ENCODE results near the gene FAM118A.
A peak's percentile ranks its signal among the peaks of the same experiment; 100 is the strongest.
"Not testable (repeated sequence)": the region's sequence is repeated elsewhere in the genome, so short reads cannot be mapped to it uniquely, and the experiment has no call there.

Gene FAM118A

DNA sequence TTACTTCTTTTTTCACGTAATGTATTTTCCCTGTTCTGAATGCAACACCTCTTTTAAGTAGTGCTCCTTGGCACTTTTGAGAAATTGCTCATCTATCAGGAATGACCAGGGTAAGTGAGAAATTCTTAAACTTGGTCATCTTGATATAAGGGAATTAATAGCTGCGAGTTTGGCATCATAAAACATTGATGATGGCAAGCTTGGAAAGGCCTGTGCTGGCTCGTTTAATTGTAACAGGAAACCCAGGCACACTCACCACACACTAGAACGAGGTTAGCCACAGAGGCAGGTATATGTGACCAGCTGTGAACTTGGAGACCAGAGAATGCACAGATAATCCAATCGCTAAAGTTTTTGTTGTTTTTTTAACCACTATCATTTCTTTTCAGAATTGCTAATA is 24.3 kb downstream of the FAM118A start:
- no peak for DNase-seq

DNA sequence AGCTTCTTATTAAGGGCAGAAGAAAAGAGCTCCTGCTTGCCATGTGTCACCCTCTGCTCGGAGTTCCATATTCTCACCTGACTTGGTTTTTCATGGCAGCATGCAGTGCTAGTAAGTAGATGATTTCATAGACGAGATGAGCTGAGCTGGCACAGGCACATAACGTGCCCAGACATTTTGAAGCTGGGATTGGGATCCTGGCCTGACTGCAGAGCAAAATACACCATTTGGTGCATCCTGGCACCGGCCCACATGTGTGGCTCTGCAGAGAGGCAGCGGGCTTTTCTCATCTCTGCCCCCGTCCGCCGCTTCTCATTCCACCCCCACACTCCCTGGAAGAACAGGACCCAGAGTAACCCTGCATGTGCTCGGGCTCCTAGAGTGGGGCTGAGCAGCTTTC is 24.8 kb downstream of the FAM118A start:
- no peak for DNase-seq

DNA sequence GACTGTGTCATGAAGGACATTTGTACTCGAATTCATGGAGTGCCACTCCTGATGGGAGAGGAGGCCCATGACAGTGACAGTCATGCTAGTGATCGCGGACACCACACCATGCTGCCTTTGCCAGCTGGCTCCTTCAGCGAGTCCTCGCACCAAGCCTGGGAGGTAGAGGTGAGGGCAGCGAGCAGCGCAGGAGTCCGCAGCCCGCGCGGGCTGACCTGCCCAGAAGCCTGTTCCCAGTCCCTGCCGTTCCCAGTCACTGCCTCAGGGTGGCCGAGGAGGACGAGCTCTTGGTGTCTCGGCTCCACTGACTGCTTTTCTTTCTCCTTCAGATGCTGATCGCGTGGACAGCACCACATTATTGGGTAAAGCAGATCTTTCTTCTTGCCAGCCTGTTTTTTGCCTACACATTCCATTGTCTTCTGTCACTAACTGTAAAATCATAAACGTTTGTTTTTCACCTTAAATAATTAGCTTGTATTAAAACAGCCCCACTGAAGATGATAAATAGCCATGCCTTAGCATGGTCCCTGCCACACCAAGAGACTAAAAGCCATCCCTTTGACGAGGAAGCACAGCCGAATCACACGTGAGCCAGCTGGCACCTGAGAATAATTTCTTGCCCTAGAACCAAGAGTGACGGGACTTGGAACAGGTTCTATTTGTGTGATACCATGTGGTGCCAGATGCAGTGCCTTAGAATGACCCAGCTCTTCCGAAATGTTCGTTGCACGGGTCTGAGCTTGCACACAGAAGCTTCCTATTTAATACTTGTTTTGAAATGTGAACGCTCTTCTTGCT is 25.5 kb downstream of the FAM118A start:
- peak; percentile 13 for DNase-seq

DNA sequence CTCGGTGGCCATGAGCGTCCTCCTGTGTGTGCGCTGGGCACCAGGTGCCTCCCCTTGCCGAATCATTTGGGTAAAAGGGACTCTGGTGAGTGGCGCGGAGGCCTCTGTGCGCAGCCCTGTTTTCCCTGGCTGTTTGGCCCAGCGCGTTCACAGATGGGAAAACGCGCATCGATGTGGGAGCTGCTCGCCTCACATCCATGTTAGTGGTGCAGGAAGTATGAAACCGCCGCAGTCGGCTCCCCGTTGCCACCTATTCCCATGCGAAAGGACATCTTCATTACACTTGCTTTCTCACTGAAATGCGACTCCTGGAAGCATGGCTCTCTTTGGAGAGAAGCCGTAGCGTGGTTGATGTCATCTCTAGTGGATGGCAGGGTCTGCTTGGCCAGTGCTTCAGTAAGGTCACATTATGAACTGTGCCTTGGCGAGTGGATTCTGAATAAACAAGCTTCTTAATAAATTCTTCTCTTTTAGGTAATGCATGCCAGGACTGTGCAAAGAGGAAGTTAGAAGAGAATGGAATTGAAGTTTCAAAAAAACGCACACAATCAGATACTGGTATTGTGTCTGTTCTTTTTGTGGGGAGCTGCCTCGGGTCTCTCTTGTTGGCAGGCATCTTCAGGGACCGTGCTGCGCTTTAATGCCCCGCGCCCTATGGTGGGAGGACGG is 26.3 kb downstream of the FAM118A start:
- no peak for DNase-seq

DNA sequence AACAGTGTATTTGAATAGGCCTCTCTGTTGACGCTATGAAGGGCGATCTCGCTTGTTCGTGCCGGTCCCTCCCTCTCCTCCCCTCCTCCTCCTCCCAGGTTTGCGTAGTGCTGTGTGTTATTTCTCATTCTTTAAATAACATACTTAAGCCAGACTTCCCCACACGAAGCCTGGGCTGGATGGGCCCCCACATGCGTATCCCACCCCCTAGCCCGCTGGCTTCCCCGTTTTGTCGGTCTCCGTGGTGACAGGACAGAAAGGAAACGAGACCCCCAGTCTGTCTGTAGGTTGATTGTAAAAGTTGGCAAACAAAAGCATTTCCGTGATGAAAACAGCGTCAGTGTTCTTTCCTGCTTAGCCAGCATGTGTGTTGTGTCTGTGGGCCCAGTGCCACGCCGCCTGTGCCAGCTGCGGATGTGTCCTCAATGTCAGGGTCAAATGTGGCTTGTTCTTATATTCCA is 27.3 kb downstream of the FAM118A start:
- peak; percentile 52 for DNase-seq

DNA sequence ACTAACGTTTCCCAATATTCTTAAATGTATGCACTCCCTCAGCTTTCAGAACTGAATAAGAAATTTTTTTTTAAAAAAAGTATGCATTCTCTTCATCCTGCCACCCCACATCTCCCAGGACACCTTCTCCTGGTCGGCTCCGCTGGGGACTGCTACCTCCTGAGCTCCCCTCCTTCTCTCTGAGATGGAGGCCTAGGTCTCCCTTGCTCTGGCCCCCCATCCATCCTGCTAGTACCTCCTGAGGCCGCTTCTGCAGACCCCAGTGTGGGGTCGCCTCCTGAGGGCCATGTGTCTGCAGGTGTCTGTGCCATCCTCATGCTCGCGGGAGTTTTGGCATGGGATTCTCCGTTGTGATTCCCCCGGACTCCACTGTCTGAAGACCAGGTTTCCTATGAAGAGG is 27.8 kb downstream of the FAM118A start:
- DNase-seq = no peak

DNA sequence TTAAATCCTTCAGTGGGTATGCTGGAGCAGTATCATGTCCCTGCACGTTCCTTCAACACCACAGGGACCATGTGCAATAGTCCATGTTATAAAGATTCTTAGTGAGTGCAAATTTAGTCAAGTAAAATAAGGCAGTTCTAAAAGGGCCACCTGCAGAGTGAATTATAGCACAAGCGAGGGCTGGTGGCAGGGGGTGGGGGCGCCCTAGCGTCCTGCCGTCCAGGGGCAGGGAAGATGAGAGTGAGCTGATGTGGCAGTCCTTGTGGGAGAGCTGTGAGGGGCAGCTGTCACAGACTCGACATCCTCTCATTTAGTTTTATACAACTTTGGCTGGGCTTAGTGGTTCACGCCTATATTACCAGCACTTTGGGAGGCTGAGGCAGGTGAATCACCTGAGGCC is 29.1 kb downstream of the FAM118A start:
- DNase-seq = no peak

DNA sequence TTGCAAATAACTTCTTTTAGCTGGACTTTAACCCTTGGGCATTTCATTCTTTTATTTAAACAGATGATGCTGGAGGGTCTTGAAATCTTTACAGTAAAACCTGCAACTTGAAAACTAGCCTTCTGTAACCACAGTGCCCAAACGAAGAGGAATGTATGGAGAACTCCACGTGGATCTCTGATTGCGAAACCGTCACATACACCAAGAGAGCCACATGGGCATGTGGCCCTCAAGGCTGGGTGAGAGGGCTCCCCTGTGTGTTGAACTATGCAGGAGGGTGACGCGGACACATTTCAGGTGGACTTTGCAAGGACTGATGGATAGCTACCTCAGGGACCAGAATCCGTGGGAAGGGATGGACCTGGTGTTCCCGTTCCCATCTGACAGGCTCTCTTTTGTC is 30.6 kb downstream of the FAM118A start:
- DNase-seq = no peak

DNA sequence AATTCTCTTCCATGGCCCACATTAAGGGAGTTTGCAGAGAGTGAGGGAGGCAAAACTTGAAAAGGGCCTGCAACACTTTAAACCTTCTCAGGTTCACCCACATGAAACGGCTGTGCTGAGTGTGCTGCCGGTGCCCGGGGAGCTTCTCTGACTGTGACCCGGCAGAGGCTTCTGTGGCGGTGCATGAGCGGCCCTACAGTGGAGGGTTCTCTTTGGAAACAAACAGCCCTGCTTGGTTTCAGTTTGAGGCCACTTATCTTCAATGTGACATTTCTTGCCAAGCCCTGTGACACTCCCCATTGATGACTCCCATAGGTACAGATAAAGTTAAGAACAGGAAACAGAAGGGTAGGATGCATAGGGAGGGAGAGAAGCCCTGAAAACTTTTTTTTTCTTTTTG is 31.8 kb downstream of the FAM118A start:
- DNase-seq = no peak

DNA sequence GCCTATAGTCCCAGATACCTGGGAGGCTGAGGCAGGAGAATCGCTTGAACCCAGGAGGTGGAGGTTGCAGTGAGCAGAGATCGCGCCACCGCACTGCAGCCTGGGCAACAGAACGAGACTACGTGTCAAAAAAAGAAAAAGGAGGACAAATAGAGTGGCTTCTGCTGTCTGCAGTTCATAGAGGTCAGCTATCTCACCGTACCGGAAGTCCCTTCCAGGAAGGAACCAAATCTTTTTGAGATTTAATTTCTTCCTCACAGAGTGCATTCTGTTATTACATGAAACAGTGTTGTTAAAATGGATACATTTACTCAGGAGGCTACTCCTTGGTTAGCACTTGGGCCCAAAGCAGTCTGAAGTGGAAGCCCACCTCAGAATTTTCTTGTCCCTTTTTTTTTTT is 33.4 kb downstream of the FAM118A start:
- DNase-seq = no peak

DNA sequence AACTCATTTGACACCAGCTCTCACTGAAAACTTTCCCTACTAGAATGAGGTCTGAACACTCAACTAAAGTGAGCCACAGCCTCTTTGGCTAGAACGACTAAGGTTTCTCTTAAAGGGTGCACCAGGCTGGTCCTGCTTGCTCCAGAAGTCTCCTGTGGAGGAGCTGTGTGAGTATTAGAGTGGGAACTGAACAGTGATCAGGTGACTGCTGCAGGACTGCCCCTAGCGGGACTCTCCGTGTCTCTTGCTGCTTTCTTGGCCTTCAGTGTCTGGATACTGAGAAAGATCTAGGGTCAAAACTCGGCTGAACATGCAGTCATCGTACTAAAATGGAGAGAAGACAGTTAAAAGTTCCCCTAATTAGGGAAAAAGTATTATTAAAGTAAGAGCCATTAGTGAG is 34.6 kb downstream of the FAM118A start:
- no peak for DNase-seq

DNA sequence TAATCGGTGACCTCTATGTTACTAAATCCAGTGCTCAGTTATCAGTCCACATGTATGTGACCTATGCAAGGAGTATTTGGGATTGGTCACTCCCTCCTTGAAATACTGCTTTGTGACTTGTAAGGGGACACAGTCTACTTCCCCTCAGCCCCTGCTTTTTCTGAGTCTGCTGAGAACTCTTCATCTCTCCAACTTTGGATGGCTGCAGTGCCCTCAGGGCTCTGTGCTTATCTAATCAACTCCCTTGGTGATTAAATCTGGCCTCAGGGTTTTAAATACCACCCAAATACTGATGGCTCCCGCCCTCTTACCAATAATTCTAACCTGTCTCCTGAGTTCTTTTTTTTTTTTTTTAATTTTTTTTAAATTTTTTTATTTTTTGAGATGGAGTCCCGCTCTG is 40.2 kb downstream of the FAM118A start:
- no peak for DNase-seq

DNA sequence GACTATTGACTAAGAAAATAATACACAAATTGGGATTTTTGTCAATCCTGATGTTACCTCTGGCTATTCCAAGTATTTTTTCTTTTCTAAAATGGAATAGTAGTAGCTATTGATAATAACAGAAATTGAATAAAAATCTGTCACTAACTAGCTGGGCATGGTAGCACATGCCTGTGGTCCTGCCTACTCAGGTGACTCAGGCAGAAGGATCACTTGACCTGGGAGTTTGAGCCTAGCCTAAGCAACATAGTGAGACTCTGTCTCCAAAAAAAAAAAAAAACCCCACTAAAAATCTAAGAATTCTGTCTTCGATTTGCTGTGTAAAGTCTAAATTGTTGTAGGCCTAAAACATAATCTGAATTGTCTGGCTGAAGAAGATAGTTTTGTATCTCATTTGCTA is 42.2 kb downstream of the FAM118A start:
- DNase-seq = no peak

DNA sequence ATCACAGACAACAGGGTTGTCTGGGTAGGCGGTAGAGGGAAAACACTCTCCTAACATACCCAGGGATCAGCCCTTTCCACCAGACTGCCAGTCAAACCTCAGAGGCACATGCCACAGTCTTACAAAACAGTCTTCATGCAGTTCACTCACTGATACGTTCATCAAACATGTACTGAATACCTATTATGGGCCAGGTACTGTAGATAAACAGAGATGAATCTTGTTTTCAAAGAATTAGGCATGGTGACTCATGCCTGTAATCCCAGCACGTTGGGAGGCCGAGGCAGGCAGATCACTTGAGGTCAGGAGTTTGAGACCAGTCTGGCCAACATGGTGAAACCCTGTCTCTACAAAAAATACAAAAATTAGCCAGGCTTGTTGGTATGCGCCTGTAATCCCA is 43.0 kb downstream of the FAM118A start:
- DNase-seq = not testable (repeated sequence)

DNA sequence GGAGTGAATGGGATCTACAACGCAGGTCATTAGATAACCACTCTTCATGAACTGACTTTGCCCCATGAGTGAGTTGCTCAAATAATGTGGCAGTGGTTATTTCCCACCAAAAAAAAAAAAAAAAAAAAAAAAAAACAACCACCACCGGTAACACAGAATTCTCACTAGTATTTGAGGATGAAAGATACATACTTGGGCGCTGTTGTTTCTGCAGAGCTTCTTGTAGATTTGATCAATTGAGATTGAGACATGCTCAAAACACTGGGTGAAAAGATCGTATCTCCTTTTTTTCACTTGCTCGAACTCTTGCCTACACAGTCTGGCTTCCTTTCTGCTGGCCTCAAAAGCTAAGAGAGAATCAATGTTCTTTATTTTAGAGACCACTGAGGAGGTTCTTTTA is 44.1 kb downstream of the FAM118A start:
- no peak for DNase-seq

DNA sequence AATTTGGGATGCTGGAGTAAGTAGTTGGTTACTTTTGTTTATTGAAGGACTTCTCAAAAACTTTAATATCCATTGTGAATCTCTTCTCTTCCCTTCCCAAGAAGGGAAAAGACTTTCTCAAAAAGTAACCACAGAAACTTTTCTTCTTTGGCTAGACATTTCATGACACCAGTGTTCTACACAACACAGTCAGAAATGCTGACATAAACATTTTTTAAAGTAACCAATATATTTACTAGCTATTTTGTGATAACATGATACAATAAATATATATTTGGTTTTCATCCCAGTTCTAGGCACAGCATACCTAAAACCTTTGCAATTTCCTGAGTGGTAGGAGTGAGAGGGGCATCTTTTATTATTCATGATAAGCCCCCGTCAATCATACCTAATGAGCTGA is 47.8 kb downstream of the FAM118A start:
- DNase-seq = no peak

DNA sequence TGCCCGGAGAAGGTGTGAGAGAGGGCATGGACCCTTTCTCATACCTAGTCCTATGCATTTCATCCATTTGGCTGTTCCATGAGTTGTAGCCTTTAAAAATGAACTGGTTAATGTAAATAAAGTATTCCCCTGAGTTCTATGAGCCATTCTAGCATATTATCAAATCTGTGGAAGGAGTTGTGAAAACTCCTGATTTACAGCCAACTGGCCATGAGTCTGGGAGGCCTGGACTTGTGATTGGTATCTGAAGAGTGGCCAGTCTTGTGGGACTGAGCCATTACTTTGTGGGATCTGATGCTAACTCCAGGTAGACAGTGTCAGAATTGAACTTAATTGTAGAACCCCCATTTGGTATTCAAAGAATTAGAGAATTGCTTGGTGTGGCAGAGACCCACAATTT is 48.4 kb downstream of the FAM118A start:
- DNase-seq = no peak

DNA sequence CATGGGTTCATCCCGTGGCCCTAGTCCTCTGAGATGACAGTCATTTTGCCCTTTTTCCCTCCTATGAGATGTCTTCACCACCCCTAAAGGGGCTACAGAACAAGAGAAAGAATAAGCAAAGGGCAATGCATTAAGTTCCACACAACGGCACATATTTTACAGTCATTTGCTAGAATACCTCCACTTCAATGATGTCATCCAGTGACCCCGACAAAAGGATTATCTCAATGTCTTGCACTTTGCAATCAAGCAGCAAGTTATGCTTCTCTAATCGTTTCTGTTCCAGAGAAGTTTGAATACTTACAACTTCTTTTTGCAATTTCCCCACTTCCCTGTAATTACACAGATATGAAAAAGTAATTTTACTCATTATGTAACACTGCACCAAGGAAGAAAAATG is 49.9 kb downstream of the FAM118A start:
- DNase-seq = no peak

DNA sequence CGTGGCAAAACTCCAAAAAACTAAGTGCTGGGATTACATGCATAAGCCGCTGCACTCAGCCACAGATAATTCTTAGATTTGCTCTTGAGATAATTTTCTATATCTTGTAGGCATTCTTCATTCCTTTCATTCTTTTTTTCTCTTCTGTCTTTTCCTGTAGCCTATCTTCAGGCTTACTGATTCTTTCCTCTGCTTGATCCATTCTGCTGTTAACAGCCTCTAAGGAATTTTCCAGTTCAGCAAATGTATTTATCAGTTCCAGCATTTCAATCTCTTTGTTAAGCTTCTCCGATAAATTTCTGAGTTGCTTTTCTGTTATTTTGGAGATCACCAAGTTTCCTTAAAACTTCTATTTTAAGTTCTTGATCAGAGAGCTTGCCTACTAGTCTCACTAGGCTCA is 57.0 kb downstream of the FAM118A start:
- DNase-seq = no peak

DNA sequence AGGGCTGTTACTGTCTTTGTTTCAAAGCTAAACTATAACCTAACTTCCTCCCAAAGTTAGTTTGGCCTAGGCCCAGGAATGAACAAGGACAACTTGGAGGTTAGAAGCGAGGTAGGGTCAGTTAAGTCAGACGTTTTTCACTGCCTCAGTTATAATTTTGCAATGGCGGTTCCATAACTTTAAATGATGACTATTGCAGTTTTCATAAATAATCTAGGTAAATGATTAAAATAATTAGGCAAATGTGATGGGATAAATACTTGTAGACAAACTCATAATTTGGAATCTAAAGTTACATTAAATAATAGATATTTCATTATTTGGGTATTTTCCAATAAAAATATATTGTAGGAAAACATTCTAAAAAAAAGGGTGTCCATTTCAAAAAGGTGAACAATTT is 63.9 kb downstream of the FAM118A start:
- DNase-seq = not testable (repeated sequence)

DNA sequence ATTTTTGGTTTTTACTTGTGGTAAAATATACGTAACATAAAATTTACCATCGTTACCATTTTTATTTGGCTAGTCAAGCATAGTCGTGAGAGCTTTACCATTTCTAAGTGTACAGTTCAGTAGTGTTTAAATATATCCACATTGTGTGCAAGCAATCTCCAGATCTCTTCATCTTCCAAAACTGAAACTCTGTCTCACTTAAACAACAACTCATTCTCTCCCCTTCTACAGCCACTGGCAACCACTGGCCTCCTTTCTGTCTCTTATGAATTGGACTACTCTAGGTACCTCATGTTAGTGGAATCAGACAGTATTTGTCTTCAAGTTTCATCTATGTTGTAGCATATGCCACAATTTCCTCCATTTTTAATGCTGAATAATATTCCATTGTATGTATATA is 66.3 kb downstream of the FAM118A start:
- DNase-seq = no peak

DNA sequence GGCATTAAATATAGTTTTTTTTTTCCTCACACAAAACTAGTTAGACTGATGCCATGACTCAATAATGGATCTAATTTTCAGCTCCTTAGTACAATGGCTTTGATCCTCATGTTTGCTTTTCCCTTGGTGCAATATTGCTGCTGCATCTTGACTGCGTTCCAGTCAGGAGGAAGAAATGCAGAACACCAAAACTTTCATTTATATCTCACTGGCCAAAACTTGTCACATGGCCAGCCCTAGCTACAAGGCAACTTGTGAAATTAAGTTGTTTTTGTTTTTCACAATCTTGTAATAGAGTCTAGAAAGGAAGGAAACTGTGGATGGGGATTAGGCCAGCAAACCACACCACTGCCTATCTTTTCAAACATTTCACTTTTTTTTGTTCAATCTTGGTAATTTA is 67.0 kb downstream of the FAM118A start:
- no peak for DNase-seq

DNA sequence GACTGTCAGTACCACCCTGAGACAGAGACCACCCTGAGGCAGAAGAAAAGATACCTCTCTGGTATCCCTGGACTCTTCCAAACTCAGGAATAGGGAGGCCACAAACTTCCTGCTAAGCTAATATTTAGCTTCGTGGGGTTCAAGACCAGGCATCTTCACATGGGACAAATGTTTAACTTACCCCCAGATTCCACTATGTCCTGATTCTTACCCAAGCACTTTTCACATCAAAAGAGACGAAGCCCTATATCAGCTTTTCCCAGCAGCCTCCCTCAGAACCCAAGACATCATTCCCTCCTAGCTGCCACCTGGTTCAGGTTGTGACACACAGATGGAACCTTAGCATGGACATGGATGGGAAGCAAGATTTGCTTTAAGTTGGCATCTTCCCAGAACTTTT is 71.6 kb downstream of the FAM118A start:
- no peak for DNase-seq

DNA sequence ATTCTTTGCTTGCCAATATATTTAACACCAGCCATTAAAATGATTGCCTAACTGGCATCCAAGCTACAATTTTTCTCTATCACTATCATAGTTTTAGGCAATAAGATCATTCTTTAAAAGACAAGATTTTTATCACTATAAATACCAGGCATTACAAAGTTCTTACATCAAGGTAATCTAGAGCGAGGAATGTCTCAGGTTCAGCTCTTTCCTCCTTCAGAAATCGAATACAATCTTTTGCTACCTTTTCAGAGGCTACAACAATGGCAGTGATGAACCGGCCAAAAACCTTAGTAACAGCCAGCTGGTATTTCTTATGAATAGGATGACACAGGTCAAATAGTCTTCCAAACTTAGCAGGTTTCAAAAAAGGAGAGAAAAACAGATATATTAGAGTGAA is 79.8 kb downstream of the FAM118A start:
- DNase-seq = no peak

Data from NCI-H1092 treated with DMSO at 0.1 percent for 48 hours (cell line).